HCT116 (cell line): ENCODE data around the gene ZHX3. TPM values are rescaled to one million over a fixed set of nuclear protein-coding genes. Genes with fewer than 3 reads are reported as not detected.

Source experiments
- ATAC-seq: fragments of 200-7000 bp; cut with Tn5 transposase; 2 replicates; pipeline ENCODE4 v1.9.1; 2020; ENCODE audit warnings: mild to moderate bottlenecking, moderate library complexity
- BruUV-seq: library from RNA; stranded (reverse); fragments of 400-500 nt; replicated peaks from 2 replicates; lab custom pipeline; 2021; lab: Mats Ljungman, UMichigan
- CTCF ChIA-PET: fragments of 300-600 bp; sonication (Branson Sonifier 250); formaldehyde crosslinking; loops from one replicate; lab custom pipeline; 2021; ENCODE audit warnings: antibody characterized with exemption; lab: Charles Lee
- POLR2A ChIA-PET: fragments of 300-600, 350-600 bp; sonication (Branson Sonifier 250); formaldehyde crosslinking; loops from one replicate; lab custom pipeline; 2021; ENCODE audit warnings: antibody characterized with exemption; lab: Charles Lee
- RAD21 ChIA-PET, 2 experiments: fragments of 300-600 bp; sonication (Branson Sonifier 250); formaldehyde crosslinking; loops; one replicate each; lab custom pipeline; 2023; ENCODE audit warnings: low total read pairs in 2 of 2; ENCODE audit not compliant: uncharacterized antibody in 2 of 2, unreplicated experiment in 2 of 2, low non-redundant PET in 1 of 2; lab: Charles Lee
- DNase-seq: peaks from one replicate; pipeline ENCODE4 v3.0.0-alpha.2; 2010; ENCODE audit warnings: low read depth, low spot score
- H2AFZ ChIP-seq: fragments of 200-600 bp; shearing (Covaris generic), sonication (generic); 2 replicates; pipeline ENCODE4 v1.6.1; 2017; ENCODE audit warnings: low read depth, mixed run types, mixed read lengths, antibody characterized with exemption, low read length; ENCODE audit not compliant: poor library complexity, severe bottlenecking
- H3K27ac ChIP-seq: 2 replicates; pipeline ENCODE4 v1.5.1; 2012; ENCODE audit warnings: low read depth, low read length
- H3K27me3 ChIP-seq: fragments of 200-600 bp; sonication (generic); 2 replicates; pipeline ENCODE4 v1.6.1; 2016; ENCODE audit warnings: mixed run types, low read length, mixed read lengths; ENCODE audit not compliant: insufficient read depth
- H3K36me3 ChIP-seq, 2 experiments: fragments of 200-500 bp in 1 of 2; fragments of 200-600 bp in 1 of 2; sonication (Bioruptor generic) in 1 of 2; sonication (generic) in 1 of 2; 2 replicates each; pipeline versions ENCODE4 v1.5.1 to v1.6.1; 2014 to 2016; ENCODE audit warnings: low read length in 2 of 2, inconsistent platforms in 1 of 2, mixed read lengths in 1 of 2, mixed run types in 1 of 2; ENCODE audit not compliant: insufficient read depth in 2 of 2, control insufficient read depth in 1 of 2
- H3K4me1 ChIP-seq, 2 experiments: fragments of 200-600 bp in 1 of 2; sonication (generic) in 1 of 2; 2 replicates each; pipeline versions ENCODE4 v1.5.1 to v1.6.1; 2012 to 2017; ENCODE audit warnings: low read length in 2 of 2, inconsistent platforms in 1 of 2, mild to moderate bottlenecking in 1 of 2, mixed read lengths in 1 of 2, mixed run types in 1 of 2, moderate library complexity in 1 of 2; ENCODE audit not compliant: insufficient read depth in 2 of 2, control insufficient read depth in 1 of 2
- H3K4me2 ChIP-seq: fragments of 200-600 bp; sonication (generic); 2 replicates; pipeline ENCODE4 v1.6.1; 2017; ENCODE audit warnings: mixed run types, low read length, mixed read lengths
- H3K4me3 ChIP-seq, 2 experiments: fragments of 200-600 bp in 1 of 2; sonication (generic) in 1 of 2; replicated peaks in 1 of 2; 2 replicates each; pipeline ENCODE4 v1.5.1; 2011 to 2016; ENCODE audit warnings: low read length in 2 of 2, control low read depth in 1 of 2, low read depth in 1 of 2, mild to moderate bottlenecking in 1 of 2, mixed read lengths in 1 of 2, mixed run types in 1 of 2
- H3K79me2 ChIP-seq: fragments of 200-600 bp; sonication (generic); 2 replicates; pipeline ENCODE4 v1.6.1; 2017; ENCODE audit warnings: mild to moderate bottlenecking, mixed run types, low read length, moderate library complexity, mixed read lengths; ENCODE audit not compliant: insufficient read depth
- H3K9ac ChIP-seq: fragments of 200-600 bp; sonication (generic); 2 replicates; pipeline ENCODE4 v1.6.1; 2016; ENCODE audit warnings: low read length, mixed read lengths
- H3K9me2 ChIP-seq: fragments of 200-600 bp; sonication (generic), shearing (Covaris generic); 2 replicates; pipeline ENCODE4 v1.6.1; 2017; ENCODE audit warnings: mixed run types, mild to moderate bottlenecking, moderate library complexity; ENCODE audit not compliant: insufficient read depth
- H3K9me3 ChIP-seq, 2 experiments: fragments of 200-500 bp in 1 of 2; fragments of 200-600 bp in 1 of 2; sonication (Bioruptor generic) in 1 of 2; sonication (generic) in 1 of 2; 2 replicates each; pipeline ENCODE4 v1.6.1; 2014 to 2017; ENCODE audit warnings: low read length in 2 of 2, mixed read lengths in 2 of 2, inconsistent platforms in 1 of 2, low read depth in 1 of 2, mild to moderate bottlenecking in 1 of 2, mixed run types in 1 of 2, moderate library complexity in 1 of 2; ENCODE audit not compliant: control insufficient read depth in 1 of 2, insufficient read depth in 1 of 2
- H4K20me1 ChIP-seq: fragments of 200-600 bp; sonication (generic), shearing (Covaris generic); 2 replicates; pipeline ENCODE4 v1.6.1; 2017; ENCODE audit warnings: mixed run types, mild to moderate bottlenecking, moderate library complexity; ENCODE audit not compliant: insufficient read depth
- ATF3 ChIP-seq: IDR thresholded peaks from 2 replicates; pipeline ENCODE4 v1.6.1; 2012
- CBX3 ChIP-seq: IDR thresholded peaks from 2 replicates; pipeline ENCODE4 v1.6.1; 2012; ENCODE audit warnings: low read depth
- CEBPB ChIP-seq: IDR thresholded peaks from 2 replicates; pipeline ENCODE4 v1.6.1; 2012; ENCODE audit warnings: low read depth
- CTCF ChIP-seq, 3 experiments: fragments of 200-600 bp in 1 of 3; sonication (generic) in 1 of 3; IDR thresholded peaks in 2 of 3; conservative IDR thresholded peaks in 1 of 3; 2 replicates each; pipeline ENCODE4 v1.5.1; 2012 to 2017; ENCODE audit warnings: low read depth in 2 of 3, low read length in 2 of 3, antibody characterized with exemption in 1 of 3, borderline replicate concordance in 1 of 3, control low read depth in 1 of 3, mild to moderate bottlenecking in 1 of 3, mixed read lengths in 1 of 3, mixed run types in 1 of 3, moderate library complexity in 1 of 3; ENCODE audit not compliant: insufficient read depth in 1 of 3
- EGR1 ChIP-seq: IDR thresholded peaks from 2 replicates; pipeline ENCODE4 v1.6.1; 2012; ENCODE audit warnings: low read depth
- ELF1 ChIP-seq: IDR thresholded peaks from 2 replicates; pipeline ENCODE4 v1.6.1; 2012; ENCODE audit warnings: low read depth, borderline replicate concordance
- EZH2 ChIP-seq: fragments of 200-600 bp; sonication (generic); IDR thresholded peaks from 2 replicates; pipeline ENCODE4 v1.6.1; 2017; ENCODE audit warnings: antibody characterized with exemption, mixed run types
- FOSL1 ChIP-seq: IDR thresholded peaks from 2 replicates; pipeline ENCODE4 v1.6.1; 2012; ENCODE audit warnings: low read depth
- POLR2A ChIP-seq: IDR thresholded peaks from 2 replicates; pipeline ENCODE4 v1.7.0; 2011; ENCODE audit warnings: borderline replicate concordance; ENCODE audit not compliant: insufficient read depth, insufficient read length; ENCODE audit errors: extremely low read depth
- POLR2AphosphoS5 ChIP-seq: IDR thresholded peaks from 2 replicates; pipeline ENCODE4 v1.6.1; 2011; ENCODE audit warnings: mild to moderate bottlenecking, low read depth, low read length, moderate library complexity
- REST ChIP-seq: IDR thresholded peaks from 2 replicates; pipeline ENCODE4 v1.6.1; 2012; ENCODE audit warnings: low read depth
- SP1 ChIP-seq: IDR thresholded peaks from 2 replicates; pipeline ENCODE4 v1.6.1; 2012; ENCODE audit warnings: low read depth
- SRF ChIP-seq: IDR thresholded peaks from 2 replicates; pipeline ENCODE4 v1.6.1; 2012; ENCODE audit warnings: low read depth
- TCF7L2 ChIP-seq: IDR thresholded peaks from 2 replicates; pipeline ENCODE4 v1.7.0; 2011; ENCODE audit warnings: borderline replicate concordance, inconsistent platforms; ENCODE audit not compliant: insufficient read depth, insufficient read length; ENCODE audit errors: extremely low read depth
- ZFX ChIP-seq: fragments of 450-650 bp; IDR thresholded peaks from 2 replicates; pipeline ENCODE4 v1.6.1; 2017
- ZNF274 ChIP-seq: fragments of 200-500 bp; sonication (Bioruptor generic); IDR thresholded peaks from 2 replicates; pipeline ENCODE4 v1.6.1; 2014; ENCODE audit warnings: mild to moderate bottlenecking, low read depth, low read length, inconsistent platforms
- intact Hi-C: fragments of 100-400 bp; cut with micrococcal nuclease; formaldehyde crosslinking; loops from 2 replicates; pipeline ENCODE4 v1.10.0; 2022
- total RNA-seq: library from RNA; stranded (reverse); gene quantifications from one replicate; pipeline ENCODE4 v1.2.1, GENCODE V29; 2021; ENCODE audit not compliant: unreplicated experiment

The ZHX3 gene
- total RNA-seq, 1 experiment from 2014 or later, result 13.3 TPM

- Histone ChIP-seq H3K9ac (no peak overlapping the region), H4K20me1 (no peaks in the 10 kb centered on the region), H3K9me2 (no peaks in the 10 kb centered on the region), H3K4me2 (no peak overlapping the region), H3K79me2 (no peaks in the 10 kb centered on the region), H3K36me3 (no peaks in the 10 kb centered on the region), H3K4me1 (peaks cover 7 to 19% of the 10 kb centered on the region in 2 experiments; a peak in 3 of 4 replicates), H3K9me3 (no peaks in the 10 kb centered on the region), H3K27ac (no peak overlapping the region), H2AFZ (no peak overlapping the region), H3K27me3 (no peaks in the 10 kb centered on the region), H3K4me3 (no peak overlapping the region)
- ChIA-PET RAD21 (no interaction called here), POLR2A (no interaction called here), CTCF (interaction anchor here (1.2 to 1.8 kb wide), 2 partner anchors 9 to 10 kb away, joined by 4 to 15 read pairs; partner anchors contain the start of gene LPIN3)
- ATAC-seq (no peak), DNase-seq (no peak)
- intact Hi-C loops, result no loop called here
- BruUV-seq, result no TSS peak
- TF ChIP-seq REST (no peak), ZNF274 (no peak), SP1 (no peak)
Observed at GRCh38 chr20:41330941-41331340, 13.4 kb upstream of the ZHX3 start.

GRCh38 chr20:41330343-41330720, 12.8 kb upstream of the ZHX3 start:
- no peaks in the 10 kb centered on the region for H3K27me3 ChIP-seq
- intact Hi-C loops, result no loop called here
- CTCF ChIA-PET, result interaction anchor here (1.4 to 1.8 kb wide), 2 partner anchors 10 to 339 kb away, joined by 4 to 15 read pairs; partner anchors contain the start of gene LPIN3
- H3K36me3 ChIP-seq, result no peaks in the 10 kb centered on the region
- H2AFZ ChIP-seq, result peak overlapping the region; percentile 99
- H3K4me3 ChIP-seq, result no peak overlapping the region
- H3K9ac ChIP-seq, result no peak overlapping the region
- ATAC-seq, result no peak
- H3K27ac ChIP-seq, result no peak overlapping the region
- DNase-seq, result no peak
- POLR2A ChIA-PET, result no interaction called here
- BruUV-seq, result no TSS peak
- H3K4me2 ChIP-seq, result no peak overlapping the region
- no peaks in the 10 kb centered on the region for H4K20me1 ChIP-seq
- no peaks in the 10 kb centered on the region for H3K9me3 ChIP-seq
- no peaks in the 10 kb centered on the region for H3K79me2 ChIP-seq
- peaks cover 7 to 19% of the 10 kb centered on the region in 2 experiments; a peak in 3 of 4 replicates for H3K4me1 ChIP-seq
- RAD21 ChIA-PET, result no interaction called here
- no peaks in the 10 kb centered on the region for H3K9me2 ChIP-seq
- TF ChIP-seq TCF7L2, result no peak
- no peak for TF ChIP-seq SP1
- TF ChIP-seq EZH2, result no peak
- TF ChIP-seq CBX3, result no peak
- TF ChIP-seq SRF, result no peak
- TF ChIP-seq ZFX, result no peak
- no peak for TF ChIP-seq FOSL1
- TF ChIP-seq CEBPB, result no peak
- no peak for TF ChIP-seq POLR2AphosphoS5
- no peak for TF ChIP-seq EGR1
- TF ChIP-seq ELF1, result no peak
- TF ChIP-seq CTCF (IDR thresholded peaks at IDR 0.05 in 2 of 3, conservative IDR thresholded peaks at IDR 0.05 in 1 of 3; ENCODE audit: borderline replicate concordance in 1 of 3, insufficient read depth in 1 of 3, low read depth in 2 of 3, low read length in 2 of 3), result no peak
- TF ChIP-seq ATF3, result no peak
- TF ChIP-seq POLR2A, result no peak
